HUES64 (cell line): ENCODE data around the gene MMADHC.

Experiments used
- H3K27ac ChIP-seq: 2 replicates; pipeline ENCODE4 v1.7.0; 2013; ENCODE audit warnings: low read depth, low read length, inconsistent platforms
- H3K27me3 ChIP-seq: 2 replicates; pipeline ENCODE4 v1.6.1; 2013; ENCODE audit warnings: mild to moderate bottlenecking, low read length; ENCODE audit not compliant: insufficient read depth
- H3K36me3 ChIP-seq: 2 replicates; pipeline ENCODE4 v1.6.1; 2013; ENCODE audit warnings: mild to moderate bottlenecking, low read length; ENCODE audit not compliant: insufficient read depth
- H3K4me1 ChIP-seq: 2 replicates; pipeline ENCODE4 v1.6.1; 2013; ENCODE audit warnings: mild to moderate bottlenecking, low read length, moderate library complexity; ENCODE audit not compliant: insufficient read depth
- H3K4me3 ChIP-seq: 2 replicates; pipeline ENCODE4 v1.5.1; 2013; ENCODE audit warnings: mild to moderate bottlenecking, low read length, moderate library complexity
- H3K9ac ChIP-seq: 2 replicates; pipeline ENCODE4 v1.6.1; 2013; ENCODE audit warnings: mild to moderate bottlenecking, low read depth, low read length
- H3K9me3 ChIP-seq: 2 replicates; pipeline ENCODE4 v1.6.1; 2013; ENCODE audit warnings: low read depth, low read length; ENCODE audit not compliant: insufficient read depth
- WGBS: fragments of 150-250, 120-280 bp; methylation state at CpG from one replicate; pipeline ENCODE4 v1.1.7; 2013; ENCODE audit warnings: missing lambda C conversion rate; 5-methylcytosine and 5-hydroxymethylcytosine counted together

Gene MMADHC

GRCh38 chr2:149587950-149588487 lies 444 bp upstream of the MMADHC start:
- Histone ChIP-seq H3K4me1 (peaks cover 22% of the 10 kb centered on the region), H3K9ac (peak overlapping the region; percentile 46; the same call in 1 of the 2 replicates), H3K4me3 (peak overlapping the region; percentile 99), H3K9me3 (no peaks in the 10 kb centered on the region), H3K27me3 (no peaks in the 10 kb centered on the region), H3K36me3 (peaks cover 32% of the 10 kb centered on the region), H3K27ac (no peak overlapping the region)
- WGBS: 69% methylated on average over 9 of the region's 10 CpGs

DNA sequence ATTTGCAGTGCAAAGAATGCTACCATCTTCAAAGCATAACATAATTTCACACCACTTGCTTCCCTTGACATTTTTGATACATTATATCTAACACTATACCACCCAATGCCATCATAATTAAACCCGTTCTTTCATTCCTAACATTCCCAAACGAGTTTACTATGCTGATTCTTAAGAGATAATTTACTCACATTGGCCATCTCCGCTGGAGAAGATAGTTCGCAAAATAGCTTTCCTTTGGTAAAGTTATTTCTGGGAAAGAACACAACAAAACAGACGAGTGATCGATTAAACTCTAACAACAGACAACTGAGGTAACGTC lies 716 bp downstream of the MMADHC start:
- H3K4me1 ChIP-seq: peaks cover 22% of the 10 kb centered on the region
- 0% methylated on average over 7 of the region's 7 CpGs for WGBS
- peak overlapping the region; percentile 96 for H3K27ac ChIP-seq

DNA sequence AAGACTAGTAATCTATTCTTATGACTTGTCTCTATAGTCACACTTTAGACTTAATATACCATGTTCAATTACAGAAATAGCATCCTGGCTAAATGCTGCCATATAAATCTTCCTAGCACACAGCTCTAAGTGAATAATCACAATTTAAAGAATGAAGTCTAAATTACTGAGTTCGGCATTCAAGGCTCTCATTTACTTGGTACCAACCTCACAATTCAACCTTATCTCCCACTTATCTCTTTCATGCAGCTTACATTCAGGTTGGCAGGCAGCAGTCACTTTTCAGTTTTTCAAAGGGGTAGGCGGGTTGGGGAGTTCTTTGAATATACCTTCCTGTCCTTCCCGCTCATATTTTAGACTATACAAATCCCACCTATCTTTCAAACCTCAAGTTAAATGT lies 1.5 kb downstream of the MMADHC start:
- 74% methylated on average over 3 of the region's 3 CpGs for WGBS
- H3K9ac ChIP-seq: peak overlapping the region; percentile 97; the same call in 1 of the 2 replicates

More for the DNA sequence above, 716 bp downstream of the MMADHC start:
- H3K9me3 ChIP-seq: no peaks in the 10 kb centered on the region
- peak overlapping the region; percentile 99 for H3K4me3 ChIP-seq
- peaks cover 43% of the 10 kb centered on the region for H3K36me3 ChIP-seq
- H3K9ac ChIP-seq: peak overlapping the region; percentile 97
- no peaks in the 10 kb centered on the region for H3K27me3 ChIP-seq

GRCh38 chr2:149585166-149585885 lies 2.2 kb downstream of the MMADHC start:
- Histone ChIP-seq H3K9ac (peak overlapping the region; percentile 97; the same call in 1 of the 2 replicates), H3K9me3 (no peaks in the 10 kb centered on the region), H3K4me1 (peaks cover 22% of the 10 kb centered on the region), H3K27me3 (no peaks in the 10 kb centered on the region), H3K36me3 (peaks cover 58% of the 10 kb centered on the region), H3K27ac (no peak overlapping the region), H3K4me3 (peak overlapping the region; percentile 99)
- WGBS: 92% methylated on average over 2 of the region's 2 CpGs

More for the DNA sequence above, 1.5 kb downstream of the MMADHC start:
- no peaks in the 10 kb centered on the region for H3K27me3 ChIP-seq
- peaks cover 51% of the 10 kb centered on the region for H3K36me3 ChIP-seq
- H3K4me1 ChIP-seq: peaks cover 22% of the 10 kb centered on the region
- peak overlapping the region; percentile 99 for H3K4me3 ChIP-seq
- no peak overlapping the region for H3K27ac ChIP-seq
- H3K9me3 ChIP-seq: no peaks in the 10 kb centered on the region

DNA sequence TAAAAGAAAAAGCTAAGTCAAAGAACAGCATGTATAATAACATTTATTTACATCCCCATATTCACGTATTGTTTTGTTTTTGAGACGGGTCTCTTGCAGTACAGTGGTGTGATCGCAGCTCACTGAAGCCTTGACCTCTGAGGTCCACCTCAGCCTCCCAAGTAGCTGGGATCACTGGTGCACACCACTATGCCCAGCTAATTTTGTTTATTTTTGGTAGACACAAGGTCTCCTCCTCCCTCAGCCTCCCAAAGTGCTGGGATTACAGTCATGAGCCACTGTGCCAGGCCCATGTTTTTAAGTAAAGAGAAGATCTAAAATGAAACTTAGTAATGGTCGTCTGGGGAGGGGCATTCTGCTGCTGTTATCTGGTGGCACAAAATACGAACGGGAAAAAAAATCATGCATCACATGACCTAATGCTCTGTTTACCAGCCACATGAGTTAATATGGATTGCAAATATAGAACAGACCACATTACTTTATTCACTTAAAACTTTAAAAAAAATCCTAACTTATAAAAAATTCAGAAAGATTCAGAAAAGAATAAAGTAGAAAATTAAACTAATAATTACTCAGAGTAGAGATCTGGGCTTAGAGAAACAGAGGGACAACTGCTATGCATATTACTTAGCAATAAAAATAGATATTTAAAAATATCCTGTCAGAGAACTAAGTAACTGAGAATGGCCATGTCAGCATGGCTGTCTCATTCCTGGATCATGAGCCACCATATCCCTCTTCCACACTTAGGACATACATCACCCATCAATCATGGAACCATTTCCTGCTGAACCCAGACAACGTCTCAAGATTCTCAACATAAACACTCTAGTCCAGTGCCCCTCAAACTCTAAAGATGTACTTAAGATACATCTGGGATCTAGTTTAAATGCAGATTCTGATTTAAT lies 7.3 kb downstream of the MMADHC start:
- Histone ChIP-seq H3K36me3 (peaks cover 100% of the 10 kb centered on the region), H3K9me3 (no peaks in the 10 kb centered on the region)
- 90% methylated on average over 7 of the region's 7 CpGs for WGBS

DNA sequence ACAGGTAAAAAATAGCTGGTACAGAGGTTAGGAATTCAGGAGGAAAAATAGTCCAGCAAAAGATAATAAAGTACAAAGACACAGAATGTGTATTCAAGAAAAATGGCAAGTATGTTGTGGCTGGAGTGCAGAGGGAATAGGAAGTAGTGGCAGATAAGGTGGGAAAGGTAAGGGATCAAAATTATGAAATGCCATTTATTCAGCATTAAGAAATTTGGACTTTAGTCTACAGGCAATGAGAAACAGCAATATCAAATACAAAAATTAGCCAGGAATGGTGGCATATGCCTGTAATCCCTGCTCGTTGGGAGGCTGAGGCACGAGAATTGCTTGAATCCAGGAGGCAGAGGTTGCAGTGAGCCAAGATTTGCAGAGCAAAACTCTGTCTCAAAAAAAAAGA lies 10.3 kb downstream of the MMADHC start:
- H3K27ac ChIP-seq: no peak overlapping the region
- no peaks in the 10 kb centered on the region for H3K4me1 ChIP-seq
- H3K9me3 ChIP-seq: no peaks in the 10 kb centered on the region
- H3K4me3 ChIP-seq: no peak overlapping the region
- no peaks in the 10 kb centered on the region for H3K27me3 ChIP-seq
- no peak overlapping the region for H3K9ac ChIP-seq
- H3K36me3 ChIP-seq: peaks cover 100% of the 10 kb centered on the region
- WGBS: 91% methylated on average over 2 of the region's 2 CpGs

More for the DNA sequence above, 7.3 kb downstream of the MMADHC start:
- Histone ChIP-seq H3K27me3 (no peaks in the 10 kb centered on the region), H3K4me1 (peaks cover 7% of the 10 kb centered on the region; the same call in 1 of the 2 replicates), H3K27ac (no peak overlapping the region), H3K4me3 (no peak overlapping the region), H3K9ac (no peak overlapping the region)

DNA sequence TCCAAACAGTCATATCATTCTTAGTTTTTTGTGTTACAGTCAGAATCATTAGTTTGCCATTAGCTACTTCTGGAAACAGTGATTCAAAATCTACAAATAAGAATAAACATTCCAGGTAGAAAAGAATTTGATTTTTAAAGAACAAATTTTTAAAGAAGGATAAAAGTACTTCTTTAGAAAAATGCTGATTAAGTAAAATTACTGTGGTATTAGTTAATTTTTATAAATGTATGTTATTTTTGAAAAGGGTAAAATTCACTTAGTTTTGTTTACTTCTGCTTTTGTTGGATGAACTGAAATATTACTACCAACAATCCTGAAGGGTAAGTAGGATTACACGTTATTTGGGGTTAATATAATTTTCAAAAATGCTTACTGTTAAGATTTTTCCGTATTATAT lies 11.8 kb downstream of the MMADHC start:
- Histone ChIP-seq H3K4me3 (no peak overlapping the region), H3K9me3 (no peaks in the 10 kb centered on the region), H3K9ac (no peak overlapping the region), H3K4me1 (no peaks in the 10 kb centered on the region), H3K27ac (no peak overlapping the region), H3K27me3 (no peaks in the 10 kb centered on the region), H3K36me3 (peaks cover 99% of the 10 kb centered on the region)
- no CpG with 5 or more reads among the region's 2 CpGs for WGBS

- H3K4me1 ChIP-seq: no peaks in the 10 kb centered on the region
- no peak overlapping the region for H3K4me3 ChIP-seq
- H3K27me3 ChIP-seq: no peaks in the 10 kb centered on the region
- no peak overlapping the region for H3K27ac ChIP-seq
- H3K9me3 ChIP-seq: no peaks in the 10 kb centered on the region
- H3K36me3 ChIP-seq: peaks cover 99% of the 10 kb centered on the region
- no peak overlapping the region for H3K9ac ChIP-seq
Measured at GRCh38 chr2:149575277-149575676, 12.3 kb downstream of the MMADHC start.

- Histone ChIP-seq H3K36me3 (peaks cover 99% of the 10 kb centered on the region), H3K27me3 (no peaks in the 10 kb centered on the region), H3K9ac (no peak overlapping the region), H3K4me3 (no peak overlapping the region), H3K27ac (no peak overlapping the region), H3K9me3 (no peaks in the 10 kb centered on the region), H3K4me1 (no peaks in the 10 kb centered on the region)
- 100% methylated on average over 2 of the region's 2 CpGs for WGBS
Measured at GRCh38 chr2:149573760-149574159, 13.8 kb downstream of the MMADHC start.

DNA sequence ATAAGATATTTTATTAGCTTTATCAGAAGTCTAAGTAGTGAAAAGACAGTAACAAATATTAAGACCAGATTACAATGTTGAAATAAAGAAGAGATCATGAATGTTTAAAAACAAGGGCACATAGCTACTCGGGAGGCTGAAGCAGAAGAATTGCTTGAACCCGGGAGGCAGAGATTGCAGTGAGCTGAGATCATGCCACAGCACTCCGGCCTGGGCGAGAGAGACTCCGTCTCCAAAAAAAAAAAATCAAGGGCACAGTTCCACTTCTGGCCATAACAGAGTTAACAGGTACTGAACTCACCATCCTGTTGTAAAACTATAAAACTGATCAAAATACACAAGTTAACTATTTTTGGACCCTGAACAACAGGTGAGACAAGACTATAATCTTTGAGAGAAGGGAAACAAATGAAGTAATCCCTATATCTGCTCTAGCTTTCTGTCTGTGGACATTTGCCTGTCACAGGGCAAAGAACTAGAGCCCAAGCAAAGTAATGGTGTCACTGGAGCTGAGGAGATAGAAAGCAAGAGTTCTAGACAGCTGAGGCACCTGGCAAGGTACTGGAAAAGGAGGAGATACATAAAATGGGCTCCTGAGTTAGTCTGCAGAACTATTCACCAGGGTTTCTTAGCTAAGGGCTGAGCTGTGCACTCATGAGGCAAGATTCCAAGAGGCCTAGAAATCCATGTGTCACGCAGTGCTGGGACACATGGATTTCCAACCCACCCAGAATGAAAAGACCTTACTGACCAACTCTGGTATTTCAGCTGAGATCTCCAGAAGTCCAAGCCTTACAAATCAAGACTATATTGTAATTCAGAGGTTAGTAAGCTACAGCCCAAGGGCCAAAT lies 15.2 kb downstream of the MMADHC start:
- no peak overlapping the region for H3K4me3 ChIP-seq
- WGBS: 97% methylated on average over 6 of the region's 6 CpGs
- H3K9me3 ChIP-seq: no peaks in the 10 kb centered on the region
- no peak overlapping the region for H3K27ac ChIP-seq
- peaks cover 99% of the 10 kb centered on the region for H3K36me3 ChIP-seq
- no peak overlapping the region for H3K9ac ChIP-seq
- H3K4me1 ChIP-seq: no peaks in the 10 kb centered on the region
- no peaks in the 10 kb centered on the region for H3K27me3 ChIP-seq
